Activated CD4-positive, alpha-beta T cell treated with anti-CD3 and anti-CD28 coated beads for 48 hours (primary cell): ENCODE measurements around the gene PATJ.
"Not testable (repeated sequence)": the region's sequence is repeated elsewhere in the genome, so short reads cannot be mapped to it uniquely, and the experiment has no call there.

Experiments
- DNase-seq: peaks from one replicate; pipeline ENCODE4 v3.0.0-alpha.2; 2020

The PATJ gene

DNA sequence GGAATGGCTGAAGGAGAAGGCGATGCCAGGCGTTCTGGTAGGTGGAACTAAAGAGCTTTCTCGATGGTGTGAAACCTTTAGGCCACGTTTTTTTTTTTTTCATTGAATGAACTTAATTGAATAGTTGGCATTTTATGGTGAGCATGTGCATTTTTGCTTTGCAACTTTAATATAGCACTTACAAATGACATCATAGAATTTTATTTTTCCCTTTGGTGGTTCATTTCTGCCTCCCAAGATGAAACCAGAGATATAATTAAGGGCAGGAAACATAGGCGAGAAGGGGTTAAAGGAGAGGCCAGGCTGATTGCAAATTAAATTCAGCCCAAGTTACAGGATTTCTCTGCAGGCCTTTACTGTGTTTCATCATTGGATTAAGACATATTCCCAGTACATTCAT is 366.8 kb downstream of the PATJ start:
- DNase-seq, result no peak

DNA sequence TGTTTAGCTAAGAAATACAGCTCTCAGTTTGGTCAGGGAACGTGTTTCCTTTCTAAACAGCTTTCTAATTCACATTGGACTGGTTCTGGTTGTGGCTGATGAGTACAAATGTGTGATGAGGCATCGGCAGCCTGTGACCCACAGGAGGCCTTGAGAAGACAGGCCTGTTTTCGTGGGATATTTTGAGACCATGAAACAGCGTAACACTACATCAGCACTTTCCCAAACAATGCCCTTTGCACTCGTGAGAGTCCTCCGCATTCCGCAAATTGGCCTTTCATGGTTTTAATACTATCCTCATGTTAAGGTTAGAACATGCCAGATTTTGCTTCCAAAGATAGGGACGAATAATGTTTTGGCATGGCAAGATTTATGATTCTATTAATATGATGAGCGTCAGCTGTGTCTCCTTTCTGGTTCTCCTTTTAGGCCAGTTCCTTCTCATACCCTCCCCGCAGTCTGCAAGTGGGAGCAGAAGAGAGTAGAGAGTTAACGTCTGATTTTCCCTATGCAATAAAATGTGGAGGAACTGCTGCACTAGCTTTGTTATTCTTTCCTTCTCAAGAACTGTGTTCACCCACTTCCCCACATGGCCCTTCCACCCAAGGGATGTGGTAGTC is 368.0 kb downstream of the PATJ start:
- no peak for DNase-seq

GRCh38 chr1:62111084-62111483 is 368.8 kb downstream of the PATJ start:
- DNase-seq, result no peak

DNA sequence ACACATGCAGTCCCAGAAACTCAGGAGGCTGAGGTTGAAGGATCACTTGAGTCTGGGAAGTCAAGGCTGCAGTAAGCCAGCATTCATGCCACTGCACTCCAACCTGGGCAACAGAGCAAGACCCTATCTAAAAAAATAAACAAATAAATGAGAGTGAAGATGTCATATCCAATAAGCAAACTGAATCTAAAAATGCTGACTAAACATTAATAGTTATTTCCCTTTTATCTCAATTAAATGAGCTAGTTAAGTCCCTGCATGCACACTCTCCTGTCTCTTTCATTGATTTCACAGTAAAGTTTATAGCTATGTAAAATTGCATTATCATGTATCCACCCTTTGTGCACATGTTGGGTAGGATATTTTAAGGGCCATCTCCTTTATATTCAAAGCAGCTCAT is 371.2 kb downstream of the PATJ start:
- DNase-seq, result no peak

GRCh38 chr1:62117018-62117750 is 374.9 kb downstream of the PATJ start:
- no peak for DNase-seq

GRCh38 chr1:62126579-62127290 is 384.5 kb downstream of the PATJ start:
- DNase-seq, result no peak

GRCh38 chr1:62128745-62129144 is 386.5 kb downstream of the PATJ start:
- DNase-seq, result no peak

GRCh38 chr1:62131093-62131725 is 388.9 kb downstream of the PATJ start:
- DNase-seq, result peak; percentile 29

DNA sequence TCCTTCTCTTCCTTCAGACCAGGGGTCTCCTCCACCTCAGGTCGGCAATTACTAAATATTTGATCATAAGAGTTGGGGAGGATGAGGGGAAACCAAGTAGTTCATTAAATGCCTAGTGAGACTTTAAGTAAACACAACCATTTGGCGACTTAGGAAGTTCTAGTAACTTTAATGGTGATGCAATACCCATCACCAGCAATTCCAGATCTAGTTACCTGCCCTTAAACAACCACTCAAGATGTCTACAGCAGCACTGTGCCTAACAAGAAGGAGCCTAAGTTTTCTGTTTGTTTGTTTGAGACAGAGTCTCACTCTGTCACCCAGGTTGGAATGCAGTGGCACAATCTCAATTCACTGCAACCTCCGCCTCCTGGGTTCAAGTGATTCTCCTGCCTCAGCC is 395.7 kb downstream of the PATJ start:
- no peak for DNase-seq

GRCh38 chr1:62139410-62139809 is 397.1 kb downstream of the PATJ start:
- DNase-seq, result no peak

DNA sequence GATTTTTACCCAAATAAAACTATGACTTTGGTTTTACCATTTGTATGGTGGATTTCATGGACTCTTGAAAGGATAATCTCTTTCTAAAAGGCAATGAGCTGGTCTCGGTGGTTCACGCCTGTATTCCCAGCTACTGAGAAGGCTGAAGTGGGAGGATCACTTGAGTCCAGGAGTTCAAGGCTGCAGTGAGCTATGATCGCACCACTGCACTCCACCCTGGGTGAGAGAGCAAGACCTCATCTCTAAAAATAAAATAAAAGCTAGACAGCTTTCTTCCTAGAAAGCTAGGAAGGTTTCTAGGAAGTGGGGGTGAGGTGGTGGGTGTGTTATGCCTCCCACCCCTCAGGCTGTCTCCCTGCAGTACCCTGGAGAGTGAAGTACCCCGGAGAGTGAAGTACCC is 398.4 kb downstream of the PATJ start:
- no peak for DNase-seq

DNA sequence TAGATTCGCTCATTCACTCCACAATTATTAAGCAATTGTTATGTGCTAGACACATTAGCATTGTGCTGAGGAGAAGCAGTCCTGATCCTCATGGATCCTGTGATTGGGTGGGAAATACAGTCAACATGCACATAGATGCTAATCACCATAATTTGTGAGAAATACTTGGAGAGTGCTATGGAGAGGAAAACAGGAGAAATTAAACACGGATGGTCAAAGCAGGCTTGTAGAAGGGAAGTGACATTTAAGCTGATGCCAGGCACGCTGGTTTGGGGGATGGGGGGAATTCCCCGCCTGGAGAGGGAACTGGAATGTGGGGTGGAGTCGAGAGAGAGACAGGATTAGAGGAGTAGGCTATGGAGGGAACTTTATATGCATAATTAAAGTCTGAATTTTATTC is 400.2 kb downstream of the PATJ start:
- DNase-seq, result no peak

DNA sequence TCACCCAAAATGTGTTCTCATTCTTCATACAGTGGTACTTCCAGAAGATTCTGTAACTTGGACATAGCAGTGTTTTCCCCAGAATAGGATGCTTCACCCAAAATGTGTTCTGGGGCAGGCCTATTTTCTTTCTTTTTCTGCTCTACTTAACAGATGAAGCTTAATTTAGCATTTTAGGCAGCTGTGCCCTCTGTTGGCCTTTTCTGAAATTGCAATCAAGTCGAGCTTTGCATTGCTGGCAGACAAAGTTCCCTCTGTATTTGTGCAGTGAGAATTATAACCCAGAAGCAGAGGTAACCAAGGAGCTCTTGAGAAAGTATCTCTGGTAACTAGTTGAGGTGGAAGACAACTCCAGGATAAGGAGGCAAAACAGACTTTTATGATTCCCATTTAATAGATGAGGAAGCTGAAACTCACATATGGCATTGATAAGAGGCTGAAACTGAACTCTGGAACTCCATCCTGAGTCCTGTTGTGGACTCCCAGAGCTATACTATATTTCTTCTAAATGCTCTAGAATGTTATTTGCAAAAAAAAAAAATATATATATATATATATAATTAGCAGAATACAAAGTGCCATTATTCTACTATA is 402.1 kb downstream of the PATJ start:
- peak; percentile 53 for DNase-seq

DNA sequence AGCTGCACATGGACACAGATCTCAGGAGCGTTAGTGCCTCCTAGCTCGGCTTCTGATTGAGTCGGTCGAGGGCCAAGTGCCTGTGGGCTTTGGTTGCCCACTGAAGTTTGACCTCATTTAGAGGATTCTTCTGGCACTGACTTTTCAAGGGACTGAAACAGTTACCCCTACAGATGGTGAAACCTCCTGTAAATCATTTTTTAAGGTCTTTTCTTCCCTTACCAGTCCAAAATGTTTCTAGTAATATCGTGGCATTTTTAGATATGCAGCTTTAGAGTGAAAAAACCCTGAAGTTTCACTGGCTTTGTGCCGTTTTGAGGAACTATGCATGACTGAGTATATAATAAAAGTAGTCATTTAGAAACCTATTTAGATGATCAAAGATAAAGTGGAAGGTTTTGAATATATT is 417.7 kb downstream of the PATJ start:
- DNase-seq, result no peak

GRCh38 chr1:62161711-62162110 is 419.4 kb downstream of the PATJ start:
- DNase-seq, result no peak

- DNase-seq, result not testable (repeated sequence)
Measured at GRCh38 chr1:62170380-62170779, 428.1 kb downstream of the PATJ start.

DNA sequence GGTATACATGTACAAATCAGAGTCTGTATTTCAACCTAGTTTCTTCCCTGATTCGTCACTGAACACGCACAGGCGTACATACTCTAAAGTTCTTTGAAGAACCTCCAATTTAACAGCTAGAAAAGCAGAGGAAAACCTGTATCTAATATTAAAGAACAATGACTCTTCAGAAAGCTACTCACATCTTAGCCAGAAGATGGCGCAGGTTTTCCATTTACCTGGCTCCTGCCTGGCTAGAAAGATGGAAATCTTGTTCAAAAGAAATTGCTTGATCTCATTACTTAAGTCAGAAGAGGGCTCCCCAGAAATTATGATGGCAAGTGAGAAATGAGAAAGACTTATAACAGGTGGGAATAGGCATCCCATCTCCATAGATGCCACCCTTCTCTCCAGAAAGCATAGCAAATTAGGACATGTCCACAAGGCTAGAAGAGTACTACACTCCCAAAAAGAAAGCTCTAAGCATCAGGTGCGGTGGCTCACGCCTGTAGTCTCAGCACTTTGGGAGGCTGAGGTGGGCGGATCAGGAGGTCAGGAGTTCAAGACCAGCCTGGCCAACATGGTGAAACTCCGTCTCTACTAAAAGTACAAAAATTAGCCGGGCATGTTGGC is 433.4 kb downstream of the PATJ start:
- DNase-seq, result peak; percentile 44

GRCh38 chr1:62176597-62177312 is 434.5 kb downstream of the PATJ start:
- DNase-seq, result no peak

- no peak for DNase-seq
Measured at GRCh38 chr1:62177621-62178020, 435.3 kb downstream of the PATJ start.

- no peak for DNase-seq
Measured at GRCh38 chr1:62178372-62178771, 436.1 kb downstream of the PATJ start.

DNA sequence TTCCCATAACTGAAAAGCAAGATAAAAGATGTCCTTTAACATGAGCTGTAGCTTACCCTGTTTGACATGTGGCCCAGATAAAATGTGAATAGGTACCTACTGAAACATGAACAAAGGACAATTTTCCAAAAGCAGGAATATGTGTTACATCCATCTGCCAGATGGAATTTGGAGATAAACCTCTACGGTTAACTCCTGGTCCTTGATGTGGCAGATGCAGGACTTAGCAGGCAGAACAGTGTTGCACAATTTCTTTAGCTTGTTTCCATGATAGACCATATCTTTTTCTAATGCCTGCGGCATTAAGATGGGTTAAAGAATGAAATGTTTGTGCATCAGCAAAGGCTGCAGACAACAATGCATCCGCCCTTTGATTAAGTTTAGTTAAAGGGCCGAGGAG is 437.8 kb downstream of the PATJ start:
- DNase-seq, result not testable (repeated sequence)

GRCh38 chr1:62180639-62181038 is 438.4 kb downstream of the PATJ start:
- DNase-seq, result no peak
